ENCODE measurements around the gene CACNA1S.
A peak's percentile ranks its signal among the peaks of the same experiment; 100 is the strongest.

CACNA1S gene

DNA sequence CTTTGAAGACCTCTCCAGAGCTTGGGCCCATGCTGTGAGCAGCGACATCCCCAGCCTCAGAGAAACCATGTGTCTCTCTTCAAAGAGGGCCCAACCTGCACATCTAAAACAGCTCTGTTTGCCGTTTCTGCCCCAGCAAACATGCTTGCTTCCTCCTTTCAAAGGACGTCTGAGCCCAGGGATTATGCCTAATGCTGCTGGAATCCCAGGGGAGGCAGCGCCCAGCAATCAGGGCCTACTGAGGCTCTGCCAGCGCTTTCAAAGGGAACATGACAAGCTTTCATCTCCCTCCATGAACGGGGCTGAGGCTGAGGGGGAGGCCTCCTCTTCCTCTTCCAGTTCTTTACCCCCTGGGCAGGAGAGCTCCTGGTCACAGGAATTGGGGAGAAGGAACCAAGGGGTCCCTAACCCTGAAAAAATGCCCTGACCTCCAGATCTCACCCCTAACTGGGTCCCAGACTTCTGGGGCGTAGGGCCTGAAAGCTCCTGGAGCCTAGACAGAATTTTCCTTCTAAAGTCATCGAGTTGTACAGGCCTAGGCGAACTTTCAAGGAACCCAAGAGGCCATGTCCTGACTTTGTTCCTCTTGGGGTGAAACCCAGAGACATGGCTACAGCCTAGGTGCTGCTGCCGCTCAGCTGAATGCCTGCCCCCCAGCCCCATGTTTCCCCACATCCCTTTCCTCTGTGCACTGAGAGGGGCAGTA, 28.2 kb upstream of the CACNA1S start:
- Histone ChIP-seq H3K27ac (ENCODE audit: low read depth, low read length, severe bottlenecking) (no peak overlapping the region), H3K4me3 (ENCODE audit: extremely low read depth, insufficient read depth, low read length, poor library complexity, severe bottlenecking) (no peak overlapping the region), H3K9me3 (ENCODE audit: control insufficient read depth, low read length) (no peaks in the 10 kb centered on the region), H3K36me3 (ENCODE audit: control insufficient read depth, insufficient read depth, low read length) (peaks cover 89% of the 10 kb centered on the region), H3K4me1 (ENCODE audit: control insufficient read depth, insufficient read depth, low read length, poor library complexity, severe bottlenecking) (peaks cover 23% of the 10 kb centered on the region)
- WGBS, 2 experiments (ENCODE audit: insufficient coverage in 2 of 2), result 89 to 96% methylated on average over 9 of the region's 10 CpGs

DNA sequence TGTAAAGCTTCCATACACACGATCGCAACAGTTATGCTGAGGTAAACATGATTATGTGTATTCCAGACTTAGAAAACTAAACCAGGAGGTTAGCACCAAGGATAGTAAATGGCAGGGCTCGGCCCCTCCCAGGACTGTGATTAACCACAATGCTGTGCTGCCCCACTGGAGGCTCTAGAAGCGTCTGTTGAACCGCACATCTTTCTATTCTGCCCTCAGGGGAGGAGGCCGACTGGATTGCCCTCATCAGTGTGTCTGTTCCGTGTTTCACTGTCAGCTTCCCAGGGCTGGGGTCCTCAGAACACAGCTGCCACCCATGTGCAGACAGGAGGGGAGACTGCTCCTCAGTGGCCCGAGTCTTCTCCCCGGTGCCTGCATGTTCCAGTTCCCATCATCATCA, 27.5 kb upstream of the CACNA1S start:
- WGBS, 2 experiments (ENCODE audit: insufficient coverage in 2 of 2), result 92 to 97% methylated on average over 5 to 9 of the region's 9 CpGs
- no peaks in the 10 kb centered on the region for H3K9me3 ChIP-seq (ENCODE audit: control insufficient read depth, low read length)
- no peak overlapping the region for H3K4me3 ChIP-seq (ENCODE audit: extremely low read depth, insufficient read depth, low read length, poor library complexity, severe bottlenecking)
- peaks cover 23% of the 10 kb centered on the region for H3K4me1 ChIP-seq (ENCODE audit: control insufficient read depth, insufficient read depth, low read length, poor library complexity, severe bottlenecking)
- peaks cover 89% of the 10 kb centered on the region for H3K36me3 ChIP-seq (ENCODE audit: control insufficient read depth, insufficient read depth, low read length)
- H3K27ac ChIP-seq (ENCODE audit: low read depth, low read length, severe bottlenecking), result no peak overlapping the region

DNA sequence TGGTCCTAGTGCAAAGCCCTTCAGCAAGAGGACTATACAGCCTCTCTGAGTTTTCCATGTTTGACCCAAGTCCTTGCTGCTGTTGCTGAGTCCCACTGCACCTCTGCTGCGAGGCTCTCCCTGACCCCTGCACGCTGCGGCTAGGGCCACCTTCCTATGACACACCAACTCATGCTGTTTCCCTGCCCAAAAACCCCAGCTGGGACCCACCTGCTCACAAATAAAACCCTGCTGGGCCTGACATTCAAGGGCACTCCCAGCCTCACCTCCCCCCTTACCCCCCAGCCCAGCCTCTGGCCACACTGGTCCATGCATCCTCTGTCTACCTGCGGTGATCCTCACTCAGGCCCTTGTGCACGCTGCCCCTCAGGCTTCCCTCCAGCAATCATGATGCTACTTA, 27.1 kb upstream of the CACNA1S start:
- Histone ChIP-seq H3K9me3 (ENCODE audit: control insufficient read depth, low read length) (no peaks in the 10 kb centered on the region), H3K4me3 (ENCODE audit: extremely low read depth, insufficient read depth, low read length, poor library complexity, severe bottlenecking) (no peak overlapping the region), H3K27ac (ENCODE audit: low read depth, low read length, severe bottlenecking) (no peak overlapping the region), H3K36me3 (ENCODE audit: control insufficient read depth, insufficient read depth, low read length) (peaks cover 86% of the 10 kb centered on the region), H3K4me1 (ENCODE audit: control insufficient read depth, insufficient read depth, low read length, poor library complexity, severe bottlenecking) (peaks cover 23% of the 10 kb centered on the region)
- WGBS, 2 experiments (ENCODE audit: insufficient coverage in 2 of 2), result 94 to 98% methylated on average over 5 of the region's 5 CpGs

DNA sequence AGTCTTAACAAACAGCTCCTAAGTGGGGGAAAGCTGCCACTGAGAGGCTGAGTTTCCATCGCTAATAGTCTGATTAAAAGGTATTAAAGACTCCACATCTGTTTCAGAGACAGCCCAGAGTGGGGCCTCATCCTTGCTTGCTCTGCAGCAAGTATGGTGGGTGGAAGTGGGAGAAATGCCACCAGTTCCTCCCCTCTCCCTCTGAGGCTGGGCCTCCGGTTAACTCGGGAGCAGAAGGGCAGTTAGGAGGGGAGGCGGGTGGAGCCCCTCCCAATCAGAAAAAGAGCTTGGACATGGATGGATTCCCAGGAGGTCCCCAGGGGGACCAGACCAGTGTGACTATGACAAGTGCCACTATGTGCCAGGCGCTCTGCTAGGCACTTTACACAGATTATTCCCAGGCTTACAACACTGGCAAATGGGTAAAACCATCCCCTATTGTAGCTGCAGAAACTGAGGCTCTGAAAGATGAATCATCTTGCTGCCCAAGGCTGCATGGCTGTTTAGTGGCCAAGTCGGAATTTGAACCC, 26.1 kb upstream of the CACNA1S start:
- Histone ChIP-seq H3K4me3 (ENCODE audit: extremely low read depth, insufficient read depth, low read length, poor library complexity, severe bottlenecking) (no peak overlapping the region), H3K9me3 (ENCODE audit: control insufficient read depth, low read length) (no peaks in the 10 kb centered on the region), H3K36me3 (ENCODE audit: control insufficient read depth, insufficient read depth, low read length) (peaks cover 81% of the 10 kb centered on the region), H3K27ac (ENCODE audit: low read depth, low read length, severe bottlenecking) (no peak overlapping the region), H3K4me1 (ENCODE audit: control insufficient read depth, insufficient read depth, low read length, poor library complexity, severe bottlenecking) (peaks cover 23% of the 10 kb centered on the region)
- 94 to 96% methylated on average over 3 to 5 of the region's 6 CpGs for WGBS, 2 experiments (ENCODE audit: insufficient coverage in 2 of 2)

DNA sequence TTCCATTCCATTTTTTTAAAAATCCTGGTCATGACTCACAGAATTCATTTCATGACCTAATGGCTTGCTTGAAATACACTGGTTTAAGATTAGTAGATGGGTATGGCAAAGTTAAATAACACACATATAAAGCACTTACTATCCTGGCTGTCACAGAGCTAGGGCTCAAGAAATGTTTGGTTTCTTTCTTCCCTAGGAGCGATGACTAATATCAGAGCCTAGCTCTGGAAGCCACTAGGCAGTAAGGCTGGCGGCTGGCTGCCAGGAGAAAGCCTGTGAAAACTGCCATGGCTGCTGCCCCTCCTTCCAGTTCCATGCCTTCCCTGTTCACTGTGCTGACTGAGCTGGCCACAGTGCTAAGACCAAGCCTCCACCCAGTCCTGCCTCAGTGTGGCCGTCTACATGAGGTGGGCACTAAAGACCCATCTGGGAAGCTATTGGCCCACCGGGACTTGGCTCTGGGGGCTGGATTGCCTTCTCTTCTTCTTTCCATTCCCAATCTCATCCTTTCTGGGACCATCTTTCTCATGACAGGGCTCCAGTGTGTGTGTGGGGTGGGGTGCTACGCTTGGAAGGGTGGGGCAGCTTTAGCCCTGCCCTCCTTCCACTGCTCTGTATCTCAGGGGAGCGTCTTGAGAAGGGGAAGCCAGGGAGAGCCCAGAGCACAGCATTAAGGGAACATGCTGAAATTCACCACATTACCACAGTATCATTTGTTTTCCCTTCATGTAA, 25.5 kb upstream of the CACNA1S start:
- H3K36me3 ChIP-seq (ENCODE audit: control insufficient read depth, insufficient read depth, low read length), result peaks cover 77% of the 10 kb centered on the region
- no peak overlapping the region for H3K4me3 ChIP-seq (ENCODE audit: extremely low read depth, insufficient read depth, low read length, poor library complexity, severe bottlenecking)
- H3K9me3 ChIP-seq (ENCODE audit: control insufficient read depth, low read length), result no peaks in the 10 kb centered on the region
- 92 to 100% methylated on average over 3 to 4 of the region's 6 CpGs for WGBS, 2 experiments (ENCODE audit: insufficient coverage in 2 of 2)
- no peak overlapping the region for H3K27ac ChIP-seq (ENCODE audit: low read depth, low read length, severe bottlenecking)
- H3K4me1 ChIP-seq (ENCODE audit: control insufficient read depth, insufficient read depth, low read length, poor library complexity, severe bottlenecking), result peaks cover 23% of the 10 kb centered on the region

DNA sequence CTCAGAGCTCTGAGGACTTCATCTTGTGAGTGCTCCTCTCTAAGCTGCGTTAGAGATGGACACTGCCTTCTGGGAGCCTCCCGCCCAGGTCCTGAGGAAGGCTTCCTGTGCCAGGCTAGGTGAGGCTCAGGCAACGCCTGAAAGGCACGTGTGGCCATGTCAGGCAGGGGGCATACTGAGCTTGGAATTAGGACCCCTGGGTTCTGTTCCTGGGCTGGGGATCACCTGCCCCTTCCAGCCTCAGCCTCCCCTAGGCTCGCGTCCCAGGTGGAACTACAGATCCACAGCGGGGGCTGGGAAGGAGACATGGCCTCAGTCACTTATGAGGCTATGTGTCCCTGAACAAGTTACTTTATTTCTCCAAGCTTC, 24.8 kb upstream of the CACNA1S start:
- Histone ChIP-seq H3K36me3 (ENCODE audit: control insufficient read depth, insufficient read depth, low read length) (peaks cover 71% of the 10 kb centered on the region), H3K27ac (ENCODE audit: low read depth, low read length, severe bottlenecking) (no peak overlapping the region), H3K4me3 (ENCODE audit: extremely low read depth, insufficient read depth, low read length, poor library complexity, severe bottlenecking) (no peak overlapping the region), H3K9me3 (ENCODE audit: control insufficient read depth, low read length) (no peaks in the 10 kb centered on the region), H3K4me1 (ENCODE audit: control insufficient read depth, insufficient read depth, low read length, poor library complexity, severe bottlenecking) (peaks cover 23% of the 10 kb centered on the region)
- 97 to 98% methylated on average over 7 of the region's 7 CpGs for WGBS, 2 experiments (ENCODE audit: insufficient coverage in 2 of 2)

DNA sequence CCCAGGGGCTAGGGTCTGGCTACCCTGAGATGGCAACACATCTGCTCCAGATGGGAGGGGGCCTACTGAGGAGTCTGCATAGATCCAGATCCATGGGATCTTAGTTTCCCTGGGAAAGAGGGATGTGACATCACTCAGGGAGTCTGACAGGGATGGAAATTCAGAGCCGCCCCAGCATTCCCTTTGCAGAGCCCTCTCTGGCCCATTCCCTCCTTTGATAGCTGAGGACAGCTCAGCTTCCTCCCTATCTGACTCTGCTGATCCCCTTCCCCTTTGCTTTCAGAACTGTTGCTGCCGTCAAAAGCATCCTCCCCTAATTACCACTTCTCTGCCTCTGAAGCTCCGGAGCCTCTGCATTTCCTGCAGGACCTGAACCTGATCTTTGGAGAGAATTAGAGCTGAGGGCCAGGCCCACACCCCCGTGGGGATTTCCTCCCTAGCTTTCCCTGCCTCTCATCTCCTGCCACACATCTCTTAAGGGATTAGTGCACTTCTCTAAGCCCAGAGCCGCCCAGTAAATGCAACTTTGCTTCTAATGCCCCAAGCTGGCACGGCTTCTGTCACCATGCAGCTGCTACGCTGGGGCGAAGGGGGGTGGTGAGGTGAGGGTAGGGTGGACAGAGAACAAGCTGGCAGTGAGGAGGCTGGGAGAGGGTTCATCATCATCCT, 24.3 kb upstream of the CACNA1S start:
- H3K4me3 ChIP-seq (ENCODE audit: extremely low read depth, insufficient read depth, low read length, poor library complexity, severe bottlenecking), result no peak overlapping the region
- no peaks in the 10 kb centered on the region for H3K9me3 ChIP-seq (ENCODE audit: control insufficient read depth, low read length)
- 96% methylated on average over 7 to 8 of the region's 8 CpGs for WGBS, 2 experiments (ENCODE audit: insufficient coverage in 2 of 2)
- H3K4me1 ChIP-seq (ENCODE audit: control insufficient read depth, insufficient read depth, low read length, poor library complexity, severe bottlenecking), result peaks cover 23% of the 10 kb centered on the region
- peaks cover 66% of the 10 kb centered on the region for H3K36me3 ChIP-seq (ENCODE audit: control insufficient read depth, insufficient read depth, low read length)
- peak overlapping the region; percentile 10 for H3K27ac ChIP-seq (ENCODE audit: low read depth, low read length, severe bottlenecking)

DNA sequence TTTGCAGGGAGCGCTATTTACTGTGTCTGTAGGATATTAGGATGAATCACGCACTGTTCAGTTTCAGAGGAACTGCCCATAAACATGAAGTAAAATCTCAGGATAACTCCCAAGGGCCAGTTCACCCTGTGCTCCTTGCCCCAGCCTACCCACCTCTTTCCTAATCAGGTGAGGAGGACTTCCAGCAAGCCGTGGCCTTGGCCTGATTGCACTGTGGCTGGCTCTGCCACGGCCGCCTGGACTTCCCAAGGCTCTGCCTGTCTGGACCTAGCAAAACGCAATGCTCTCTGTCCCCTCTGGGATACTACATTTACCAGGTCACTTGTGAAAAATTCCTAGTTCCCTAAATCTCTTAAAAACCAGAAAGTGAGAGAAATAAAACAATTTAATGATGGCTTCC, 22.2 kb upstream of the CACNA1S start:
- H3K27ac ChIP-seq (ENCODE audit: low read depth, low read length, severe bottlenecking), result no peak overlapping the region
- H3K4me3 ChIP-seq (ENCODE audit: extremely low read depth, insufficient read depth, low read length, poor library complexity, severe bottlenecking), result no peak overlapping the region
- 91 to 96% methylated on average over 5 to 6 of the region's 6 CpGs for whole genome bisulfite sequencing, 2 experiments (ENCODE audit: insufficient coverage in 2 of 2)
- H3K36me3 ChIP-seq (ENCODE audit: control insufficient read depth, insufficient read depth, low read length), result peaks cover 47% of the 10 kb centered on the region
- H3K9me3 ChIP-seq (ENCODE audit: control insufficient read depth, low read length), result no peaks in the 10 kb centered on the region
- peaks cover 16% of the 10 kb centered on the region for H3K4me1 ChIP-seq (ENCODE audit: control insufficient read depth, insufficient read depth, low read length, poor library complexity, severe bottlenecking)

DNA sequence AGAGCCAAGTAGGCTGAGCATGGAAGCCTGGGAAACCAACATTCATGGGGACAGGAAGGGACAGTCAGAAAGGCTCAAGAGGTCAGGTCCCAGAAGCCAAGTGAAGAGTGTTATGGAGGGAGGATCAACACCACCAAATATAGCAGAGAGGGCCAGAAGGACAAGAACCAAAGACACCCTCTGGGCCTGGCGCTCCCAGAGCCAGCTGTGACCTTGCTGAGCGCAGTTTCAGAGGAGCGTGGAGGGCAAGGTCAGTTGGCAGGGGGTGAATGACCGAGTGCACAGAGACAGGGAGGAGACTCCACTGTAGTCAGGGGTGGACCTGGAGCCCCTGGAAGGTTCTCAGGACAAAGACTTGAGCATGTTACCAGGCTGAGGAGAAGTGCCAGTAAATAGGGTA, 19.2 kb upstream of the CACNA1S start:
- Histone ChIP-seq H3K4me1 (ENCODE audit: control insufficient read depth, insufficient read depth, low read length, poor library complexity, severe bottlenecking) (no peaks in the 10 kb centered on the region), H3K4me3 (ENCODE audit: extremely low read depth, insufficient read depth, low read length, poor library complexity, severe bottlenecking) (no peak overlapping the region), H3K27ac (ENCODE audit: low read depth, low read length, severe bottlenecking) (no peak overlapping the region), H3K9me3 (ENCODE audit: control insufficient read depth, low read length) (no peaks in the 10 kb centered on the region), H3K36me3 (ENCODE audit: control insufficient read depth, insufficient read depth, low read length) (peaks cover 25% of the 10 kb centered on the region)
- 72 to 75% methylated on average over 4 of the region's 4 CpGs for WGBS, 2 experiments (ENCODE audit: insufficient coverage in 2 of 2)

DNA sequence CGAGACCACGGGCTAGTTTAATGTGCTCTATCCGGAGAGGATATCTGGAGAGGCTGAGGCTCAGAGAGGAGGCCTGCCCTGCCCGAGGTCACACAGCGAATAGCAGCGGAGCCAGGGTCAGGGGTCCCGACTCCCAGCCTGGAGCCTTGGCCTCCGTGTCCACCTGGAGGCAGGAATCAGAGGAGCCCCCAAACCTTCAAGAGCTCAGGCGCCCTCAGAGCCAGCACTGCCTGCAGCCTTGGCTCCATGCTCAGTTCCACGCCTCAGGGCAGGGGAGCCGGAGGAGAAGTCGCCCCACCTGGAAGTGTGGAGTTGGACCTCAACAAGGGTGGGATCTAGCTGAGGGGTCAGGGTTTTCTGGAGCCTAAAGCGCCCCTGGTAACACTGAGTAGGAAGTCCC, 16.7 kb upstream of the CACNA1S start:
- Histone ChIP-seq H3K27ac (ENCODE audit: low read depth, low read length, severe bottlenecking) (no peak overlapping the region), H3K9me3 (ENCODE audit: control insufficient read depth, low read length) (no peaks in the 10 kb centered on the region), H3K36me3 (ENCODE audit: control insufficient read depth, insufficient read depth, low read length) (peaks cover 3% of the 10 kb centered on the region), H3K4me3 (ENCODE audit: extremely low read depth, insufficient read depth, low read length, poor library complexity, severe bottlenecking) (no peak overlapping the region), H3K4me1 (ENCODE audit: control insufficient read depth, insufficient read depth, low read length, poor library complexity, severe bottlenecking) (no peaks in the 10 kb centered on the region)
- 92 to 94% methylated on average over 9 to 13 of the region's 13 CpGs for WGBS, 2 experiments (ENCODE audit: insufficient coverage in 2 of 2)
